Right ventricle myocardium superior (tissue), 1 donor: ENCODE measurements around the gene SLC6A3. TPM values are rescaled to one million over a fixed set of nuclear protein-coding genes. Genes with fewer than 3 reads are reported as not detected.
"Not testable (repeated sequence)": the region's sequence is repeated elsewhere in the genome, so short reads cannot be mapped to it uniquely, and the experiment has no call there.

ENCODE experiments used
- ATAC-seq: fragments of 200-7000 bp; cut with Tn5 transposase; one replicate; pipeline ENCODE4 v1.9.1; 2020; ENCODE audit warnings: mild to moderate bottlenecking; ENCODE audit not compliant: poor library complexity
- DNase-seq: peaks from one replicate; pipeline ENCODE4 v3.0.0-alpha.2; 2020
- intact Hi-C: fragments of 100-400 bp; cut with DNase I; formaldehyde crosslinking; loops from one replicate; pipeline ENCODE4 v1.11.2; 2022
- total RNA-seq: library from RNA; stranded (reverse); fragmentation: NEBNext Ultra II Directional; extraction: Animal tissue kit (Norgen Biotek cat#: 25700); gene quantifications from one replicate; pipeline ENCODE4 v1.2.1, GENCODE V29; 2021
- donor health status: DM: no; HTN: yes; CAD: no; lungs with severe emphysema.

The SLC6A3 gene
- total RNA-seq, 1 donor from 2014 or later, result not detected

DNA sequence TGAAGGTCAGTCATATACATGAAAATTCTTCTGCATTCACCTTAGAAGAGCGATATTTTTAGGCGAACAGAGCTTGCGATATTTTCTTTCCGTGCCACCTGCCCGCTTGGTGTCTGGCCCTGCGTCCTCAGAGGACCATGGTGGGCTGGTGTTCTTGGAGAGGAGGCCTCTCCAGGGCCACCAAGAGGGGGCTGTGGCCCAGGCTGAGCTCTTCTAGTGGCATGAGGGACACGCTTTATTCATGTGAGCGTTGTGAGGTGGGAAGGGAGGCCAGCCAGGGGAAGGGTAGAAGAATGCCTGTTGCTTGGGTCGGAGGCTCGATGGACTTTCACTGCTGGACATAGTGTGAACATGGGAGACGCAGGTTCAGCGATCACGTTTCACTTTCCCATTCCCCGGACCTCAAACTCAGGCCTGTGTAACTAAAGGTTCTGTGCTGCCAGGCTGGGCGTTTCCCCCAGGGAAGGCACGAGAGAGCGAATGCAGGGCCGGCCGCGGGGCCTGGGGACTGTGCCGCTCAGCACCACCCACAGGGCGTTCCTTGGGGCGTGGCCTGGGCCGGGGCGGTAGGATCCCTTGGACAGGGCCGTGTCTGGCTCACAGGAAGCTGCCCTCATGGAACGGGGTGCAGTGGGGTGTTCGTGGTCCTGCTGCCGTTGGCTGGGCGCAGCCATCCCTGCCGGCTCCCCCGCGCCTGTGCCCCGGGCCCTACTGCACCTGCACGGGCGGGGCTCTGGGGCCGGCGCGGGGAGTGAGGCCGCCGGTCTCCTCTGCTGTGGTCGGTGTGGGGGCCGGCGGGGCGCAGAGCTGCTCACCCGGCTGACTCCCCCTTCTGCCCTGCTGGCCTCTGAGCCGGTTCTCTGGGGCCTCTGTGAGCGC is 59.6 kb downstream of the SLC6A3 start:
- intact Hi-C loops, result loop anchor here (10.0 kb wide), 1 partner anchor 259 kb away; no protein-coding TSS in a partner anchor
- ATAC-seq (peak; percentile 95), DNase-seq (peak; percentile 94)

DNA sequence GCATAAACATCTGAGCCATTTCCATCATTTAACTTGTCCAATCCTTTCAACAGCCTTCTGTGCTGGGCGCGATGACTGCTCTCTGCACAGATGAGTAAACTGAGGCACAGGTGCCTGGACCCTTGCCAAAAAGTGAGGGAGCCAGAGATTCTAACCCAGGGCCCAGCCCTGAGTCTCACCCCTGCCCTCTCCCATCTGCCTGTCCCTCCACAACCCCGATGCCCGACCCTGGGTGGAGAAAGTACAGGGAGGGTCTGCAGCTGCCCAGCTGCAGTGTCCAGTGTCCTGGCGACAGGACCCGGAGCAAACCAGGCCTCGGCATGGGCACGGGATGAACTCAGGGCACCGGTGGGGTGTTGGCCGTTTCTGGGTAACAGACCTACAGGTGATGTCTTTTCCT is 60.7 kb downstream of the SLC6A3 start:
- ATAC-seq, result no peak
- peak; percentile 12 for DNase-seq
- intact Hi-C loops, result loop anchor here (10.0 kb wide), 1 partner anchor 260 kb away; no protein-coding TSS in a partner anchor

GRCh38 chr5:1383886-1384401 is 61.3 kb downstream of the SLC6A3 start:
- intact Hi-C loops, result loop anchor here (10.0 kb wide), 1 partner anchor 261 kb away; no protein-coding TSS in a partner anchor
- ATAC-seq, result peak; percentile 47
- DNase-seq, result peak; percentile 60

DNA sequence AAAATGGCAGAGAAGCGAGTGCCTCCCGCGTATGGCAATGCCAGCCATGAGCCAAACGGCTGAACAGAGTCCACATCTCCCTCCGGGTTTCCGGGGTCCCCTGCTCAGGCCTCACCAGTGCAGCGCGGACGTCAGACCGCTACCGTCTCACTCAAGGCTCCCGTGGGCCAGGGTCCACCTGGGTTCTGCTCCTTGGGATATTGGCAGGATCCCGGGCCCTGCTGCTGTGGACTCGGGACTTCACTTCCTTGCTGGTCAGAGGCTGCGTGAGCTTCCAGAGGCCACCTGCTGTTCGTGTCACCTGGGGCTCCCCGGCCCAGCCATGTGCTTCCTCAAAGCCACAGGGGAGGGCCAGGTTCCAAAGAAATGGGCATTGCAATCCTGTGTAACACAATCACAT is 61.9 kb downstream of the SLC6A3 start:
- ATAC-seq (no peak), DNase-seq (no peak)
- intact Hi-C loops, result loop anchor here (10.0 kb wide), 1 partner anchor 261 kb away; no protein-coding TSS in a partner anchor

GRCh38 chr5:1382248-1382700 is 63.0 kb downstream of the SLC6A3 start:
- ATAC-seq (no peak), DNase-seq (peak; percentile 31)
- intact Hi-C loops, result loop anchor here (10.0 kb wide), 1 partner anchor 263 kb away; no protein-coding TSS in a partner anchor

GRCh38 chr5:1381370-1382247 is 63.6 kb downstream of the SLC6A3 start:
- ATAC-seq (no peak), DNase-seq (peak; percentile 21)
- intact Hi-C loops, result loop anchor here (10.0 kb wide), 1 partner anchor 263 kb away; no protein-coding TSS in a partner anchor

DNA sequence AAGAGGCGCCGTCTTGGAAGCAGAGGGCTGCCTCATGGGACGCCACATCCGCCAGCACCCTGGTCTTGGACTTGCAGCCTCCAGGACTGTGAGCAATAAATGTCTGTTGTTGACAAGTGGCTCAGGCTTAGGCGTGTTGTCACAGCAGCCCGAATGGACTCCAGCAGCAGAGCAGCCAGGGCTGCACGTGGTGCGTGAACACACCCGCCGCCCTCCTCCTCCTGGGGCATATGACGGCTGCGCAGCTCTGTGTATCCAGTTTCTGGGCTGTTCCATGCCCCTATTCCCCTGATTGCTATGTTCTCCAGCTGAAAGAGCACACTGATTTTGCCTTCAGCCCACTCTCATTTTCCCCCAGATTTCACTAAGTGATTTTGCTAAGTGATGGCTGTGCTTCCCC is 64.3 kb downstream of the SLC6A3 start:
- intact Hi-C loops, result loop anchor here (10.0 kb wide), 1 partner anchor 264 kb away; no protein-coding TSS in a partner anchor
- DNase-seq (peak; percentile 30), ATAC-seq (no peak)

GRCh38 chr5:1380011-1380817 is 65.0 kb downstream of the SLC6A3 start:
- ATAC-seq (peak; percentile 89), DNase-seq (peak; percentile 72)
- intact Hi-C loops, result loop anchor here (10.0 kb wide), 1 partner anchor 265 kb away; no protein-coding TSS in a partner anchor

DNA sequence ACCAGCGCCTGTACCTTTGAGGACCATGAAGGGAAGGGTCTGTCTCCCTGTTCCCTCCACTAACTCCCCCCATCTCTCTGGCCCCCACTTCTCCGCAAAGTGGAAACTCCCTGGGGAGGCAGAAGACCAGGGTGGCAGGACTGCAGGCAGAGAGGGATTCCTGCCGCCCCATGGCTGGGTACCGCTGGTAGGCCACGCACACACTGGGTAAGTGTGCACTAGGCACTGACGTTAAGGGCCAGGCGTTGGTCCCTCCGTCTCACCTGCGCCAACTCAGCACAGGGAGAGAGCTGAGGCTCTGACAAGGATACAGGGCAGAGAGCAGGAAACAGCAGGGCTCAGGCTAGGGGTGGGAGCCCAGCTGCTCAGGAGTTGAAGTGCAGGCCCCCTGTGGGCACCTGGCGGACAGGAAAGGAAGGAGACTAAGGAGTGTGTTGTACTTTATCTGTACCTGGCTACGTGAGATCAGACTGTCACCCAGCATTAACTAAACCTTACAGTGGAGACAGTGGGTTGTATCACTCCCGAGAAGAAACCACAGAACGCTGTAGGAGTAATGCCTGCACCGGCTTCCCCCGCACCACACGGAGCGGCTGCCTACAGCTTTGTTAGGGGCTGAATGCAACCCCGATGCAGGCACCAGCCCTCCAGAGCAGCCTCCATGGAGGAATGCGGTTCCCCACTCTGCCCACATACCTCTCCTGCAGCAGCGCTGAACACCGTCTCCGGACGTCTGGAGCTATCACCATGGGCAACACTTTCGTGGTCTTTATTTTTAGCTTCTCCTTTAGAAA is 66.2 kb downstream of the SLC6A3 start:
- intact Hi-C loops, result no loop called here
- ATAC-seq (no peak), DNase-seq (no peak)

DNA sequence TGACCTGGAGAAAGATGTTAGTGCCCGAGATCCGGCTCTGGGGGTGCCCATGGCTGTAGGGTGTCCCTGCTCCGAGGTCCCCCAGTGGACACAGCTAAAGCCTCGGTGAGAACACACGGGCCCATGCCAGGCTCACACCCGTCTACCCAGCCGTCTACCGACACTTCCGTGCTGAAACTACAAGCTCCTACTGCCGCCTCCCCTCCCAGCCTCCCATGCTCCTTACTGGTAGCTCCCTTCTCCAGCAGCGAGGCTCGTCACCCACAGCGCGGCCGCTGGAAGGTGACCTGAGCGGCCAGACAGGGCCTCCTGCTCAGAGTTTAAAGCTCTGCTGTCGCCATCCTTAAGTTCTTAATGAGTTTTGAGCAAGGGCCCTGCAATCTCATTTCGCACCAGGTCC is 67.1 kb downstream of the SLC6A3 start:
- peak; percentile 19 for DNase-seq
- intact Hi-C loops, result no loop called here
- ATAC-seq, result no peak

GRCh38 chr5:1376981-1377380 is 68.3 kb downstream of the SLC6A3 start:
- ATAC-seq (no peak), DNase-seq (no peak)
- intact Hi-C loops, result no loop called here

- intact Hi-C loops, result no loop called here
- ATAC-seq (no peak), DNase-seq (no peak)
These were observed 69.1 kb downstream of the SLC6A3 start for GRCh38 chr5:1375871-1376810.

DNA sequence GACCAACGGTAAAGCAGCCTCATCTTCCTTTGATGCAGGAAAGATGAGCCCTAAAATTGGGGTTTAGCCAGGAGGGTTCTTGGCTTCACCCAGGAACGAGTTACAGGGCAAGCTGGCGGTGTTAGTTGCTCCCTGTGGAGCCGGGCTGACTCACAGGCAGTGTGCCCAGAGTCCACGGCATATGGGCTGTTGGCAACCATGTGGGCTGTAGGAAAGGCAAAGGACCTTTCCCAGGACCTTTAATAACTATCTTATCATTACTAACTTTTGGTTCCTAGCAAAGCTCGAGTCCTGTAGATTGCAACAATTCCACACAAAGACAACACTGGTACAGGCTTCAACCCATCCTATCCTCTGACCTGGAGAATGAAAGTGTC is 70.6 kb downstream of the SLC6A3 start:
- intact Hi-C loops, result no loop called here
- DNase-seq (no peak), ATAC-seq (no peak)

DNA sequence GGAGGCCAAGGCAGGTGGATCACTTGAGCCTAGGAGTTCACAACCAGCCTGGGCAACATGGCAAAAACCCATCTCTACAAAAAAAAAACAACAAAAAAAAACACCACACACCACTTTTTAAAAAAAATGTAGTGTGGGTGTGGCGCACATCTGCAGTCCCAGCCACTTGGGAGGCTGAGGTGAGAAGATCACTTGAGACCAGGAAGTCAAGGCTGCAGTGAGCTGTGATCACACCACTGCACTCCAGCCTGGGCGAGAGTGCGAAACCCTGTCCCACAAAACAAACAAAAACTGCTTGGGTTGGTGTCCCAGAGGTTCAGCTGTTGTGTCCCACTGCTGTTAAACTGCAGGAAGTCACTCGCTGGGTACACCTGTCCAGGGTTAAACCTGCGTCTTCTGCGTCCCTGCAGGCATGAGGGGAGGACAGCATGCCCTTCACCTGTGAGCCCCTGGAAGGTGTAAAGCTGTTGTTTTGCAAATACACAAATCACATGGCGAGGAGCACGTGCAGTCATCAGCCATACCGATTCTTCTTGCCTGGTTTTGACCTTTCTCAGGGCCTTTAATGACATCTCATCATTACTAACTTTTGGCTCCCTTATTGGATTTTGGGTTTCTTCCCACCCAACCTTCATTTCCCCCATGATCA is 71.1 kb downstream of the SLC6A3 start:
- intact Hi-C loops, result no loop called here
- DNase-seq (no peak), ATAC-seq (no peak)

GRCh38 chr5:1371972-1372342 is 73.3 kb downstream of the SLC6A3 start:
- DNase-seq, ATAC-seq, intact Hi-C loops: not testable (repeated sequence)
